CD4-positive, alpha-beta T cell treated with Interleukin-1 beta for 1 hour (primary cell): Measurements from ENCODE around the gene NOS1AP.

Source experiments
- DNase-seq, 2 donors: peaks; one replicate each; pipeline ENCODE4 v3.0.0-alpha.2; 2020 to 2022

The NOS1AP gene

DNA sequence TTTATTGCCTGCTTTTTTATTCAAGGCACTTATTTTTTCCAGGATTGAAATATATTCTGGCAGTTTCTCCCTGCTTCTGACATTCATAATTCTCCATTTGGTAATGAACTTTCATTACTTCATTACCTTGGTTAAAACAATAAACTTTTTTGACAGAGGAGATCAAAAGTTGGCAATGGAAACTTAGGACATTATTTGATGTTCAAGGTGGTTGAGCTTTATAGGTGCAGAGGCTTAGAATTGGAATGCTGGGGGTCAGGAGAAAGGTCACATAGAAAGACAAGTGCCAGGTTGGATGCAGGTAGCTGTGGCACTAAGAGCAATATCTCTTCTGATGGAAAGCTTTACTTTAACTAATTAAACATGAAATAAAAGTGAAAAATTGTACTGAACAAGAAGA lies 154.8 kb downstream of the NOS1AP start:
- DNase-seq: no peak

DNA sequence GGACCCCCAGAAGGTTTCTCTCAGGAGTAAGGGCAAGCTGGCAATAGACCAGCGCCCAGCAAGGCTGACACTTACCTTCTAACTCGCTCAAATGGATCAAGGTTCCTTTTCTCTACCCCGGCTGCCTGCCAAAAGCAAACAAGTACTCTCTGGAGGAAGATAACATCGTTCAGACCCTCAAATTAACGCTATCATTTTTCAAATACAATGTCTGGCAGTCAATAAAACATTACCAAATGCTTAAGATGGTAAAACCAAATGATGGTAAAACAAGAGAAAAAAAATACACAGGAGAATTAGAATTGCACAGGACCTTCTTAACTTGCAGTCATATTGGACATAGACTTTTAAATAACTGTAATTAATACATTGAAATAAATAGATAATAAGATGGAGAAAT lies 159.1 kb downstream of the NOS1AP start:
- no peak for DNase-seq

DNA sequence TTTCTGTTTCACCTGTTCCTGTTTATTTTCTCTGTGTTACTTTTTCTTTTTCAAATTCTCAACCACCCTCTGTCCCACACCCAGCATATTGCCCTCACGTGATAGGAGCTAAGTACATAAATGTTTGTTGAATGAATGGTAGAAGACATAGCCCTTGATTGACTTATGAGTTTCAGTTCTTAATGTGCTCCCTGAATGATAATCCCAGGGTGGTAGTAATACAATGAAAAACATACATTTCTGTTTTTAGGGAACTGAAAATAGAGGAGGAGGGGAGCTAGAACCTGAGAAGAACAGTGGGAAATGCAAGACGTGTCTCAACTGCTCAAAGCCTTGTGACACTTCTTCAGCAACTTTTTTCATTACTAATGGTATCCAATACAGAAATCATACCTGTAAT lies 160.1 kb downstream of the NOS1AP start:
- no peak for DNase-seq

DNA sequence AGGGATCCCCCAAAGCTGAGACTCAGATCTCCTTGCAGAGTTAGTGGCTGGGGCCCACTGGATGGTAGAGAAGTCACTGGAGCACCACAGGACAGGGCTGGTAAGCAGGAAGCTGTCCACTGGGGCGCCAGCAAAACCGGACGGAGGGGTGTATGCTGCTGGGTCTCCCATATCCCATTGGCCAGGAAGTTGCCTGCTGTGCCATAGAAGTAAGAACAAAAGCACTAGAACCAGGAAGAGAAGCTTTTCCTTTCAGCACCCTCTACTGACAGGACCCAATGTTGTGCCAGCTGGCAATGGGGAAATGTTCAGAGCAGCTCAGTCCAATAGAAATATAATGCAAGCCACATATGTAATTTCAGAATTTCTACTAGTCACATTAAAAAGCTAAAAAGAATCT lies 160.6 kb downstream of the NOS1AP start:
- DNase-seq: no peak

DNA sequence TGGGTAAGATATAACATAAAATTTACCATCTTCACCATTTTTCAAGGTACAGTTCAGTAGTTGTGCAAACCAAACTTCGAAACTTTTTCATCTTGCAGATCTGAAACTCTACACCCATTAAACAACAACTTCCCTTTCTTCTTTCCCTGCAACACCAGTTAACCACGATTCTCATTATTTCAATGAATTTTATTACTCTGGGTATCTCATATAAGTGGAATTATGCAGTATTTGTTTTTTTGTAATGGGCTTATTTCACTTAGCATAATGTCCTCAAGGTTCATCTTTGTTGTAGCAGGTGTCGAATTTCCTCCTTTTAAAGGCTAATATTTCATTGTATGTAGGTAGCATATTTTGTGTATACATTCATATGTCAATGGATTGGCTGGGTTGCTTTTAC lies 161.0 kb downstream of the NOS1AP start:
- DNase-seq: no peak

DNA sequence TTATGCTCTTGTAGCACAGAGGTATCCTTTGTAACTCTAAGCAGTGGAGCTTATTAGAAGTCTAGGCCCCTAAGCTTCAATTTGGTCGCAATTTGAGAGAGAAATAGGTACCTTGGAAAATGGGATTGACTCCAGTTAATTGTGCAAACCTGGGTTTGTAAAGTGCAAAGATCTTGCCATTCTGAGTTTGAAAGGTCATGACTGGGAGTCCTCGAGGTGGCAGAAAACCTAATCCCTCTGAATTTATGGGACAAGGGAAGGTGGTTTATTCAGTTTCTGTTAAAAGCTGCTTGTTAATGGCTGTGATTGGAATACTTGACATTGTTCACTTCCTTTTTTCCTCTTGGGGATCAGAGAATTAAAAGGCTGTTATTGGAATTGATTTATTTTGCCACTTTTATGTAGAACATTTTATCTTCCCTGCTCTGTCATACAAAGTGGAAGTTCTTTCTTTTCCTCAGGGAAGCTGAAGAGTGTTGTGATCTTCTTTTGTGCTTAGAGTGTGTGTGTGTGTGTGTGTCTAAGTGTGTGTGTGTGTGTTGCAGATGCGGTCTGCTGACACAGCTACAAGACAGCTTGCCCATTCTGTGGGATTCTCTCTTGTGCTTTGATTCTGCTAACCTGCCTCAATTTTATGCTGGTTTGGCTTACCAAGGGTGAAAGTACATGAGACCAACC lies 162.7 kb downstream of the NOS1AP start:
- DNase-seq: no peak

DNA sequence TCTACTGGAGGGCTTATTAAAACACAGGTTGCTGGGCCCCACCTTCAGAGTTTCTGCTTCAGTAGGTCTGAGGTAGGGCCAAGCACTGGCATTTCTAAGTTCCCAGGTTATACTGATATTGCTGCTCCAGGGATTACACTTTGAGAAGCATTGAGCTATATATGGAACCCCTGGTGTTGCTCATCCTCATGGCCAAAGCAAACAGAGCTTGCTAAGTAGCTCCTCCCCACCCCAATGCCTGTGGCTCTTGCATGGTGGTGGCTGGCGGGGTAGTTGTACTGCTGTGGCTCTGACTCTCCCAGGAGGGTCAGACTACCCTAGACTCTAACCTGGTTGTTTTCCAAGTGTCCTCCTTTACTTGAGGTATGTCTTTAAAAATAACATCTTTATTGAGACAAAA lies 163.6 kb downstream of the NOS1AP start:
- no peak for DNase-seq

DNA sequence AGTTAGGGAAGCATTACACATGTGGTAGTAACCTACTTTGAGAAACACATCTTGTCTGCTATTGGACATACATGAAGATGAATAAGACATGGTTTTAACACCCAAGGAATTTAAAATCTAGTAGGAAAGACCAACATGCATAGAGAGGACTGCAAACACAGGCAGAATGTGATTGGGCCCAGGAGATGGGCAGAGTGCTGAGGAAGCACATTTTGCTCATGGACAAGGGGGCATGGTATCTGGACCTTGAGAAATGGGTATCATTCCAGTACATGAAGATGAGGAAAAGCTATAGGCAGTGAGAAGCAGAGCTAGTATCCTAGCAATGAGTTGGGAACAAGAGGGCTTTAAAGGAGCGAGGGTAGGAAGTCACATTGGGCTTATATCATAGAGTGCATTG lies 164.4 kb downstream of the NOS1AP start:
- no peak for DNase-seq

DNA sequence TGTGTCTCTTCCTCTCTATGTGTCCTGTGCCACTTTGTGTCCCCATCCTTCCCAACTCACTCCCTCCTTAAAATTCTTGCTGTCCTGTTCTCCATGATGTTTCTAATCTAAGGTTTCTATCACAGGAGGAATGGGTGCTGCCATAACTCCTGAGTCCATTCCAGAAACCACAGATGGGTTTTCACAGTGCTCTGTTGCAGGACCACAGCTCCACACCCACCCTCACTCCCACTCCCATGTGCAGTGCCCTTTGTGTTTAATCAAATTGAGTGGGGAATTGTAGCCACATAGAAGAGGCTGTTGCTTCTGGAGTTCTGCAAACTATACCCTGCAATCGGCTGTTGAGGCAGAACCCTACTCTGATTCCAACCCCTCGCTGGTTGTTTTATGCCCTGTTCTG lies 165.1 kb downstream of the NOS1AP start:
- no peak for DNase-seq

DNA sequence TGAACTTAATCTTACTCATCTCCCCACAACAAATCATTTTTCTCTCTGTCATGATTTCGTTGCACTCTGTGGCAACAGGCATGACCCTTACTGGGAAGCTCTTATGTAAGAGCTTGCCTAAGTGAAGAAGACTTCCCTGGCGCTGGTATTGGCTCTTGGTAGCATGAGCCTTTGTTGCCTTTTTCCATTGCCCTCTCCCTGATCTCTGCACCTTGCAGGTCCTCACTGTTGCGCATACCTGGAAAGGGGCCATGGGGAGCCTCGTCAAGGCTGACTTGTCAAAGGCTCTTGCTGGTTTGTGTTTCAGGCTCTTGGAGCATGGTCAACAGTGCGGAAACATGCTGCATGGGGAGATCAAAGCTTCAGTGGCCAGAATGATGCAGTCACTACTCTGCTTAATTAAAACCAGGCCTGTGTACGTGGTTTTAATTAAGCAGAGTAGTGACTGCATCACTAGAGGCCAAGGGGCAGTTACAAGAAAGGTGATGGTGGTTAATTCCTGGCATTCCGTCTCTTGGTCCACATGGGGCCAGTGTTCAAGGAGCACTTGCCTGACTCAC lies 165.8 kb downstream of the NOS1AP start:
- peak in 1 of 2 donors; percentile 5 for DNase-seq

DNA sequence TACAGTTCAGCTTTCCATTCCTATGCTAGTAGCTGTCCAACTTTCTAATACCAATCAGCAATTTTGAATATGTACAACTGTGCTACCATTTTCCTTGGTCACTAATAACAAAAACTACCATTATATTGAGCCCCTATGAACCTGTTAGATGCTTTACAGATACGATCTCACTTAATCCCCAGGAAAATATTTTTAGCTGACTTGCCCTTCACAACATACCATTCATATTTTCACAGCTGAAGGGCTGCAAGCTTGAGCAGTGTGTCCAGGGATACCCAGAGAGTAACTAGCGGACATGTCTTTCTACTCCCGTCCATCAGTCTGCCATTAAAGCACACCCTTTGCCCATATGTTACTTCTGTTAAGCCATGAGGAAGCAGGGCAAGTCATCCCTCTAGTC lies 166.7 kb downstream of the NOS1AP start:
- DNase-seq: no peak

DNA sequence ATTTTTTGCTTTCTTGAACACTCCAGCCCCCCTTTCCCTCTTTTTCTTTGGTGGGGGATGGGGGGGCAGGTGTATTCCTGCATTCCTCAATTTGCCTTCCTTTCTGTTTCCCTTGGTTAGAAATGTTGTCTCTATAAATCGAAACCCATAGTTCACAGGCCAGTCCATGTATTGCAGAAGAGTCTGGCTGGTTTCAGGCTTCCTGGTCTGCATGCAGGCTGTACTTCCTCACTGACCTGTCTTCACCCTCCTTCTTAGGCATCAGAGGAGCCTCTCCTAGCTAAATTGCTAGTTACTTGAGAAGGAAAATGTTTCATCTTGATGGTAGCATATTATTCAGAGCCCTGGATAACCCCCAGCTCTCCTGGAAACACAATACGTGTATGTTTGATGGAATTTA lies 167.1 kb downstream of the NOS1AP start:
- DNase-seq: no peak

DNA sequence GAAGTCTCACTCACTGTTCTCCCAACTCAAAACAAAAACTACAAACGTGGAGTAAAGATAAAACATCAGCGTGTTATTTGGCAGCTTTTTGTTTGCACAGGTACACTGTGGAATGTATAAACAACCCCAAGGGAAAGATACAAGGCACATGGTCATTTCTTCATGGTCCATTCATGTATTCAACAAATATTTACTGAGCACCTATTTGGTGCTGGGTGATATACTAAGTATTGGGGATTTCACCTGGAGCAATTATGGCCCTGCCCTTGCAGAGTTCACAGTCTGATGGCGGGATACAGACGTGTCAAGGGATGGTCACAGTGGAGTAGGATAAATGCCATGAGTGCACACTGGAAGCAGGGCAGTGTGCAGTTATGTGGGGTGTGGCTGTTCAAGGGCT lies 171.1 kb downstream of the NOS1AP start:
- no peak for DNase-seq

DNA sequence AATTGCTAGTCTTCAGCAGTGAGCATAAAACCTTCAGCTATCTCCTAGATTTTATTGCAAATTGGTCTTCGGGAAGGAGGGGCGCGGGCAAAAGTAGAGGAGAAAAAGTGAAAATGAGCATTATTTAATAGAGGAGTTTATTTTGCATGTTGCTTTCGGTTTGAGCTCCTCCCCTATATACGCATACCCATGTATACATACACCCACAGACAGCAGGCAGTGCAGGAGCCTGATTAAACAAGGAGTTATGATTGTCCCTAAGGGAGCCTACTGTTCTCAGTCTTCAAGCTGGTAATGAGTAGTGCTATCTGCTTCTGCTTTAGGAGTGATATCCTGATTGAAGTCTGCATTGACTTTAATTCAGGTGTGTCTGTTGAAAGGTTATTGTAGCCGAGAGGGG lies 173.3 kb downstream of the NOS1AP start:
- no peak for DNase-seq

DNA sequence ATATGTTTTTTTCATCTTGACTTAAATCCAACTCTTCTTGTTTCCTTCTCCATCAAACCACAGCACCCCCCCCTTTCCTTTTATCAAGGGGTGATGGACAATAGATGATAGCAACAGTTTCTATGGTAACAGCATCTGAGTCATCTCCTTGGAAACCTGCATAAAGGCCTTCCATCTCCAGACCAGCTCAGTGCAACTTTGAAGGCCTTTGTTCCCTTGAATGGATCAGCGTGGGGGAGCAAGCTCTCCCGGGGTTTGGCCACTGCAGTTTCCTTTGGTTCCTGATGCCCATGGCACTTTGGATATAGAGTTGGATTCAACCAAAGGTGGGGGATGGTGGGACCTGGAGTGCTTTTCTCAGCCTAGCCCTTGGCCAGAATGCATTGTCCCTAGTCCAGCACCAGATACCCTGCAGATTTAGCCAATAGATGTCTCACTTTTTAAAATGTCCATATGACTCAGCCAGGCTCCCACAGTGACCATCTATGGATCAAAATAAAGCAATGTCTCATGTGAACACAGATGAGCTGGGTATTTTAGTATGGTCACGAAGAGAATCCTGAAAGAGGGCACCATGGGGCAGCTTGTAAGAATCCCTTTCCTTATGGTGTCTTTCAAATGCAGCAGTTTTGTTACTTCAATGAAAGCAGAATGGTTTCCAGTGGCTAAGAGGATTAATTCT lies 179.5 kb downstream of the NOS1AP start:
- DNase-seq: no peak

DNA sequence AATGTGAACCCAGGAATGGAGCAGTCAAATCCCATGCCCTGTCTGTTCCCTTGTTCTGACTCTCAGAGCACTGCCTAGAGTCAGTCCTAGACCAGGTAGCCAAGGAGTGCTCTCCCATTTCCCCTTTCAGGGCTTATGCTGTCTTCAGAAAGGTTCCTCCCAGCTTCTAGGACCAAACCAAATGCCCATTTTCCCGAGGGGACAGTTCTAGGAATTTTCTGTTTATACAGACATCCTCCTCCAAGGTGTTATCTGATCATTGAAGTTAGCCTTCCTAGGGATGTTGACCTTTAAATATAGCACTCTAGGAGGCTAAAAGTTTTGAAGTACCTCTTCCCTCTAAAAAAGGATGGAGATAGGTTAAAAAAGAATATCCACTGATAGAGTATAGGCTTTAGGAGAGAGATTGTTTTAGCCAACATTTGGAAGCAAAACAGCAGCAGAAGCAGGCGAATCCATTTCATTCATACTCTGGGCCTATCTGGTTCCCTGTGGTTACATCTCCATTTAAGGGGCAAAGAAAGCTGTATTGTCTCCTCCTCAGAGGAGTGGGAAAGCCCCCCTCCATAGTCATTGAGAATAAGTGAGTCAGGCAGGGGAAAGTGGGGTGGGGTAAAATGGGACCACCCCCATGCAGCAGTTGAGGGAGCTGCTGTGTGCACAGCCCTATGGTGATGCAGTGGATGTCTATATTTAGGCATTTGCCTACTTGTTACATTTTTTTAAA lies 180.7 kb downstream of the NOS1AP start:
- no peak for DNase-seq

DNA sequence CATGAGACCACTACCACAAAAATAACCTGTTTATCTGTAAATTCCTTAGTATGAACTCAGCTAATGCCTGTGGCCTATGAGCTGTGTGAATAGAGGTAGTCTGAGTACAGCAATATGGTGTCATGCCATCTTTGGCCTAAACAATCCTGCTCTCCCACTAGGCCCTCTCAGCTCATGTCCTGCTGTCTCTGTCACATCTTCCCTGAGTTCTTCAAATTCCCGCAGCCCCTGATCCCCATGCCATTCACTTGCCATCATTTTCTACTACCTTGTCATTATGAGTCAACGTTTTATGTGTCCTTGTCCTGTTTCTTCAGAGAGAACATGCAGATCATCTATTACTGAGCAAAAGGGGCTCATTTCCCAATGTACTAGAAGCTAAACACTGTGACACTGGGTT lies 181.6 kb downstream of the NOS1AP start:
- no peak for DNase-seq

DNA sequence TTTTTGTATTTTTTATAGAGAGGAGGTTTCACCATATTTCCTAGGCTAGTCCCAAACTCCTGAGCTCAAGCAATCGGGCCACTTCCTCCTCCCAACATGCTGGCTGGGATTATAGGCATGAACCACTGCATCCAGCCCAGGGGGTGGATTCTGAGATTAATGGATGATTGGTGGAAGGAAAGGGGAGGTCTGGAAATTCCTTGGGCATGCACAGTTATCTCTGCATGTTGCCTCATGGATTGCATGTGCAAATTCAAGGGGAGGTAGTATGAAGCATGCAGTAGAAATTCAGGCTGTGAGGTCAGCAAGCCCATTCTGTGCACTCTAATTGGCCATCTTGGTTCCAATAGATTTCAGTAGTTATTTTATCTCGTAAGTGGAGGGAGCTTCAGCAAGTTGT lies 182.7 kb downstream of the NOS1AP start:
- DNase-seq: no peak

DNA sequence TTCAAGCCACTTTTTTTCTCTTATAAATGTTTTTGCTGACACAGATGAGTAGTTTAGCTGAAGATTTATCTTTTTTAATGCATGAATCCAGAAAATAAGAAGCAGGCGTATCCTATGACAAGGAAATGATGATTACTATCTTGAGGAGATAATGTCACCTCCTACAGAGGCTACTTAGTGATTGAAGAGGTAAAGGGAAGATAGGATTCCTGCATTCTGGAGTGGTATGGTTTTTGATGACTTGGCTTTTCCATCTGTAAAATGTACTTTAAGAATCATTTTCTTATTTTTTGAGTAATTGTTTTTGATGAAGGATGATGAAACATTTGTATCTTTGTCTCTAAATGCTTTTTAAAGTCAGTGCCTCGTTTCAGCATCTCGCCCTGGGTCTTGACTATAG lies 184.3 kb downstream of the NOS1AP start:
- no peak for DNase-seq

DNA sequence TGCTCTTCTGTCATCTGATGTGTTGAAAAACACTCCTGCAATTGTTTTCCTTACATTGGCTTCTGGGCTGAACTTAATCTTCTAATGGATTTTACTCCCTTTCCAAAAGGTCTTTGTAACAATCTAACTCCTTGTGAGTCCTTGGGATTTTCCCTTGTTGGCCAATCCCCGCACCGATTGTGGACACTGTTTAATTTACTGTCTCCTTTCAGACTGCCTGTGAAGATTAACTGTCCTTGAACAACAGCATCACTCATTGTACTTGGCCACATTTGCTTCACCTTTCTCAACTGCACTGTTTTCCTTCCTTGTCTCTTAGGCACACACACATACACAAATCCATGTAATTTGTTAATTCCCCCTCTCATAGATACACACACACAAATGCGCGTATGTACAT lies 186.8 kb downstream of the NOS1AP start:
- no peak for DNase-seq

DNA sequence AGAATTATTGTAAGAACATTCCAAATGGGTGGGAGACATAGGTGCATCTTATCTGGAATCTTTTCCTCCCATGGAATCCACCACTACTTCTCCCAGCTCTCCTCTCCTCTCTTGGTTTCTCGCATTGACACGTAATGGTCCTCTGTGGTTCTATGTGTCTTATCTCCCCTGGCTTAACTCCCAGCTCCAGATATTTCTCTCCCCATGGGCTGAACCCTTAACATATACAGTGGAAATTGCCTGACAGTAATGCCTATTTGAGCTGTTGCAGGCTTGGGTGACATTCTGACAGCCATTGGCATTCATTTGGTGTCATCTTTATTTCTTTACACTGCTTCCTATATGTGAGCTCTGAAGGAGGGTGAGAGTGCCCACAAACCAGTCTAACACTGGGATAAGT lies 188.9 kb downstream of the NOS1AP start:
- no peak for DNase-seq

DNA sequence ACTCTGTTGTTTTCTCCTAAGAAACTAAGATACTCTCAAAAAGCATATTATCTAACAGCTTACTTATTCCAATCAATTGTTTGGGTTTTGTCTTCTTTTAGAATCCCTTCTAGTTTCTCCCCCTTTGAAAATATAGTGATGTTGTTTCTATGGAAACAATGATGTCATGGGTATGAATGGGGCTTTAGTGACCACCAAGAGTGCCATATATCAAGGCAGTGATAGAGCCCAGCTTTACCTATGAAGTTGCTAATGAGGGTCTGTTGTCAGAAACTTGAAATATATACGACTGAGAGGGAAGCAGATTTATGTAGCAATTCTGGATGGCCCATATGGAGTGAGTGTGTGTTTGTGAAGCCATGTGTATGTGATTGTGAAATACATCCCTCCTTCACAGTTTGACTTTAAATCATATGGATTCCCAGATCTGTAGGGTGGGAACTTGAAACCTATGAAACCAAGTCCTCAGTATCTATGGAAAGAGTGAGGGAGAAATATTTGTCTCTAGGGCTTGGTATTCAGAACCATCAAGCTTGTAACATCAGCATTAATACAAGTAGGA lies 190.5 kb downstream of the NOS1AP start:
- DNase-seq: no peak

DNA sequence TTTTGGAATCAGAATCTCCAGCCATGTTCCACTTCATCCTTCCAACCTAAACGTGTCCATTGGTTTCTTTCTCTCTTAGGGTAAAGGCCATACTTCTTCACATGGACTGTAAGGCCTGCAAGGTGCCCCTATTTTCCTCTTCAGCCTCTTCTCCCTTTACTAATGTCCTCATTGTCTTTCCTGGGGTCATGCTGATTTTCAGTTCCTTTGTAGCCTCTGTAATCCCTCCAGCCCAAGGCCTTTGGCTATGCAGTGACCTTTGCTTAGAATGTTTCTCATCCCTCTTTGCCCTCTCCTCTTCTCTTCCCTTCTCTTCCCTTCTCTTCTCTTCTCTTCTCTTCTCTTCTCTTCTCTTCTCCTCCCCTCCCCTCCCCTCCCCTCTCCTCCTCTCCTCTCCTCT lies 194.6 kb downstream of the NOS1AP start:
- DNase-seq: no peak

DNA sequence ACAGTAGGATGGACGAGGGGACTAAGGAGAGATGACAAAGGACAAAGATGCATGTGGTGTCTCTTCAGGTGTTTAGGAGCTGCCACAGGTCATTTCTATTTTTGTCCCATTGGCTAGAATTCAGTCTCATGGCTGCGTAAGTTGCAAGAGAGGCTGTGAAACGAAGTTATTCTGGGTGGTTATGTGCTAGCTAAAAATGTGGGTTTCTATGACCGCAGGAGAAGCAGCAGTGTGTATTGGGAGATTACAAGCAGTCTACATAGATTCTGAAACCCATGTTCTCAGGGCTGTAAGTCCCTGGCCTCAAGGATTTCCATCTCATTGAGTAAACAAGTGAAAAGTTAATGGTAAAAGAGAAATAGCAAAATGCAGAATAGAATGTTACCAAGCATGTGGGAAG lies 196.5 kb downstream of the NOS1AP start:
- no peak for DNase-seq
